NCI-H82 (cell line): Measurements from ENCODE around the gene FLT3.
"Not testable (repeated sequence)": the region's sequence is repeated elsewhere in the genome, so short reads cannot be mapped to it uniquely, and the experiment has no call there.

ENCODE experiments used
- DNase-seq: peaks from one replicate; lab custom pipeline; 2025; lab: John Stamatoyannopoulos, UW

FLT3 gene

GRCh38 chr13:28100150-28101121 is at the start of gene FLT3:
Gene FLT3 (minus strand): TSS chr13:28100576. CDS start chr13:28100510, 66 bp downstream.
- DNase-seq = peak; percentile 62

- DNase-seq = no peak
These were observed 47.1 kb upstream of the FLT3 start for GRCh38 chr13:28147495-28147894.

- DNase-seq = no peak
These were observed 44.7 kb upstream of the FLT3 start for GRCh38 chr13:28145049-28145448.

GRCh38 chr13:28141542-28141941 is 41.2 kb upstream of the FLT3 start:
- DNase-seq = peak; percentile 33

GRCh38 chr13:28140433-28141125 is 40.2 kb upstream of the FLT3 start:
- DNase-seq = peak; percentile 39

- peak; percentile 92 for DNase-seq
These were observed 38.5 kb upstream of the FLT3 start for GRCh38 chr13:28138756-28139470.

- peak; percentile 95 for DNase-seq
These were observed 37.8 kb upstream of the FLT3 start, which contains the start of gene PAN3 for GRCh38 chr13:28138012-28138755. Gene PAN3 (plus strand): TSS chr13:28138545. CDS start chr13:28138658, 113 bp downstream.

- no peak for DNase-seq
These were observed 37.2 kb upstream of the FLT3 start for GRCh38 chr13:28137596-28137995.

- peak; percentile 17 for DNase-seq
These were observed 36.5 kb upstream of the FLT3 start for GRCh38 chr13:28136916-28137315.

GRCh38 chr13:28131646-28132045 is 31.3 kb upstream of the FLT3 start:
- no peak for DNase-seq

GRCh38 chr13:28129911-28130693 is 29.7 kb upstream of the FLT3 start:
- no peak for DNase-seq

GRCh38 chr13:28128926-28129325 is 28.6 kb upstream of the FLT3 start:
- DNase-seq = no peak

GRCh38 chr13:28128030-28128429 is 27.7 kb upstream of the FLT3 start:
- DNase-seq = no peak

- DNase-seq = no peak
These were observed 20.8 kb upstream of the FLT3 start for GRCh38 chr13:28121224-28121623.

GRCh38 chr13:28120317-28120716 is 19.9 kb upstream of the FLT3 start:
- no peak for DNase-seq

- peak; percentile 34 for DNase-seq
These were observed 17.5 kb upstream of the FLT3 start for GRCh38 chr13:28117689-28118377.

GRCh38 chr13:28116736-28117135 is 16.4 kb upstream of the FLT3 start:
- no peak for DNase-seq

GRCh38 chr13:28110414-28110813 is 10.0 kb upstream of the FLT3 start:
- no peak for DNase-seq

- no peak for DNase-seq
These were observed 6.6 kb upstream of the FLT3 start for GRCh38 chr13:28106976-28107375.

- not testable (repeated sequence) for DNase-seq
These were observed 1.5 kb upstream of the FLT3 start for GRCh38 chr13:28101886-28102285.
